OCI-LY3 (cell line): ENCODE measurements around the gene HPD.
"Not testable (repeated sequence)": the region's sequence is repeated elsewhere in the genome, so short reads cannot be mapped to it uniquely, and the experiment has no call there.

Experiments
- H2AFZ ChIP-seq: fragments of 200-600, 300-600 bp; shearing (Covaris generic); 2 replicates; pipeline ENCODE4 v1.6.0; 2014; ENCODE audit warnings: antibody characterized with exemption, low read depth, low read length
- H3K27ac ChIP-seq: fragments of 200-600, 300-600 bp; sonication (generic); 2 replicates; pipeline ENCODE4 v1.5.1; 2014; ENCODE audit warnings: mild to moderate bottlenecking, low read length, moderate library complexity, mixed read lengths
- H3K27me3 ChIP-seq: fragments of 200-600, 300-600 bp; sonication (generic); 2 replicates; pipeline ENCODE4 v1.6.1; 2014; ENCODE audit warnings: low read depth, low read length, mixed read lengths
- H3K36me3 ChIP-seq: fragments of 200-600, 300-600 bp; sonication (generic); replicated peaks from 2 replicates; pipeline ENCODE3; 2014; ENCODE audit warnings: low read depth, low read length, mixed read lengths
- H3K4me1 ChIP-seq: fragments of 300-600, 200-600 bp; sonication (generic); 2 replicates; pipeline ENCODE4 v1.6.1; 2014; ENCODE audit warnings: low read length, mixed read lengths
- H3K4me2 ChIP-seq: fragments of 200-600, 300-600 bp; sonication (generic); 2 replicates; pipeline ENCODE4 v1.6.1; 2014; ENCODE audit warnings: low read length, mixed read lengths
- H3K4me3 ChIP-seq: fragments of 300-600, 200-600 bp; sonication (generic); 2 replicates; pipeline ENCODE4 v1.5.1; 2014; ENCODE audit warnings: antibody characterized with exemption, mild to moderate bottlenecking, low read length, moderate library complexity
- H3K79me2 ChIP-seq: fragments of 300-600, 200-600 bp; shearing (Covaris generic); 2 replicates; pipeline ENCODE4 v1.6.1; 2014; ENCODE audit warnings: mild to moderate bottlenecking, low read length, mixed read lengths
- H3K9ac ChIP-seq: fragments of 300-600, 200-600 bp; shearing (Covaris generic); 2 replicates; pipeline ENCODE4 v1.6.0; 2014; ENCODE audit warnings: mild to moderate bottlenecking, low read length, moderate library complexity
- H3K9me3 ChIP-seq: fragments of 200-600, 300-600 bp; shearing (Covaris generic); 2 replicates; pipeline ENCODE4 v1.6.1; 2014; ENCODE audit warnings: low read length, mixed read lengths; ENCODE audit not compliant: insufficient read depth
- H4K20me1 ChIP-seq: fragments of 200-600, 300-600 bp; sonication (generic); 2 replicates; pipeline ENCODE4 v1.6.1; 2016; ENCODE audit warnings: low read length, mixed read lengths; ENCODE audit not compliant: insufficient read depth
- CTCF ChIP-seq: fragments of 200-600, 300-600 bp; sonication (generic); IDR thresholded peaks from 2 replicates; pipeline ENCODE4 v1.5.1; 2014; ENCODE audit warnings: antibody characterized with exemption, low read length, low read depth
- EZH2phosphoT487 ChIP-seq: fragments of 200-600 bp; shearing (Covaris generic); IDR thresholded peaks from 2 replicates; pipeline ENCODE4 v1.6.1; 2018; ENCODE audit warnings: antibody characterized with exemption, mixed run types, low read depth

HPD gene

DNA sequence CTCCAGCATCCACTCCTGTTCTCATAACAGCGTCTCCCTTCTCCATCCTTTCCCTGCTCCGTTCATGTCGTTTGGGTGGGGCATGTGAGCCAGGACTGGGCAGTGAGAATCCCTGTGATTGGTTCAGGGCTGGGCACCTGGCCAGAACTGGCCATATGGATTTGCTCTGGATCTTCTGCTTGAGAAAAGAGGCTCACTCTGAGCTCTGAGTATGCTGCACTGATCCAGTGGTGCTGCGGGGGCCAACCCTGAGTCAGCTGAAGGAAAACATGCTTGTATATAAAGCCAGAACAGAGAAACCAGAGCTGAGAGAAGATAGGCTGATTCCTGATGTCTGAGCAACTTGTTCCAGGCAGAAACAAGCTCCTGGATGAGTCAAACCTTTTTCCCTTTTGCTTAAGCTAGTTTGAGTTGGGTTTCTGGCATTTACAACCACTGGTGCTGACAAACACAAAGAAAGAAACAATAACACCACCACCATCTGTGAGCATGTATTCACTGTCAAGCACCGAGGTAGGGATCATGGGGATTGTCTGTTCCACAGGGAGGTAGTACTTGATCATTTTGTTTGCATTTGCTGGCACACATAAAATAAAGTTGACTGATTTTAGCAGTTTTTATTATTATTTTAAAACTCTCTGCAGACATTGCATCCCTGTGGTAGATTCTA is 14.0 kb upstream of the HPD start:
- Histone ChIP-seq H3K9me3 (no peaks in the 10 kb centered on the region), H3K27me3 (no peaks in the 10 kb centered on the region), H3K79me2 (no peaks in the 10 kb centered on the region), H3K4me2 (no peak overlapping the region), H3K27ac (no peak overlapping the region), H3K36me3 (no peaks in the 10 kb centered on the region), H3K9ac (no peak overlapping the region), H4K20me1 (no peaks in the 10 kb centered on the region), H3K4me1 (peaks cover 4% of the 10 kb centered on the region; the same call in 1 of the 2 replicates), H2AFZ (no peak overlapping the region), H3K4me3 (no peak overlapping the region)
- TF ChIP-seq EZH2phosphoT487 (no peak), CTCF (no peak)

- Histone ChIP-seq H4K20me1 (no peaks in the 10 kb centered on the region), H3K36me3 (no peaks in the 10 kb centered on the region), H3K27ac (no peak overlapping the region), H3K9me3 (no peaks in the 10 kb centered on the region), H3K27me3 (no peaks in the 10 kb centered on the region), H3K9ac (no peak overlapping the region), H3K4me3 (no peak overlapping the region), H3K79me2 (no peaks in the 10 kb centered on the region), H3K4me1 (peaks cover 4% of the 10 kb centered on the region; the same call in 1 of the 2 replicates), H2AFZ (no peak overlapping the region), H3K4me2 (no peak overlapping the region)
- no peak for TF ChIP-seq CTCF
- no peak for TF ChIP-seq EZH2phosphoT487
Observed at GRCh38 chr12:121871467-121871866, 12.8 kb upstream of the HPD start.

DNA sequence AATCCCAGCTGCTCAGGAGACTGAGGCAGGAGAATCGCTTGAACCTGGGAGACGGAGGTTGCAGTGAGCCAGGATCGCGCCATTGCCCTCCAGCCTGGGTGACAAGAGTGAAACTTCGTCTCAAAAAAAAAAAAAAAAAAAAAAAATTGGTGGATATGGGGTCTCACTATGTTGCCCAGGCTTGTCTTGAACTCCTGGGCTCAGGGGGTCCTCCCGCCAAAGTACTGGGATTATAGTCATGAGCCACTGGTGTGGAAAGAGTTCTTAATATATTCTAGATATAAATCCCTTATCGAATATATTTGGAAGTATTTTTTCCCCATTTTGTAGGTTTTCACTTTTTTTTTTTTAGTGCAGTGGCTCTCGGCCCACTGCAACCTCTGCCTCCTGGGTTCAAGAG is 10.6 kb upstream of the HPD start:
- H3K36me3 ChIP-seq, result not testable (repeated sequence)

DNA sequence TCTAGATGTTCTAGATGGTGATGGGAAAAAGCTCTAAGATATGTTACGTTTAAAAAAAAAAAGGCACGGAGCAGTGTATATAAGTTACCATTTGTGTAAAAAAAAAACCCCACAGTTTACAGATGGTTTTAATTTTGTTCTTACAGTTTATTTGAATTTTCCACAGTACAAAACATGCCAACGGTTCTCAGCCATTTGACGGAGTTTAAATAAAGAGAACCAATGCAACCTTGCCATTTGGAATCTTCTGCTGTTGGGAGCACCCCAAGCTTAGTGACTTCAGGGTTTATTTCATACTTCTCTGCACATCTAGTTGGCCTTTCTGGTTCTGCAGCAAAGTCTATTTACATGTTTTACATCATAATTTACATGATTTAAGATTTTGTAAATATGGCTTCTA is 7.7 kb upstream of the HPD start:
- Histone ChIP-seq H3K27me3 (peaks cover 3% of the 10 kb centered on the region; the same call in 1 of the 2 replicates), H3K4me3 (no peak overlapping the region), H2AFZ (no peak overlapping the region), H3K4me1 (no peaks in the 10 kb centered on the region), H3K4me2 (no peak overlapping the region), H3K9ac (no peak overlapping the region), H3K79me2 (no peaks in the 10 kb centered on the region), H4K20me1 (no peaks in the 10 kb centered on the region), H3K9me3 (no peaks in the 10 kb centered on the region), H3K36me3 (no peaks in the 10 kb centered on the region), H3K27ac (no peak overlapping the region)
- TF ChIP-seq CTCF, result no peak
- no peak for TF ChIP-seq EZH2phosphoT487

More for the DNA sequence above, 10.6 kb upstream of the HPD start:
- H3K27me3 ChIP-seq, H3K4me3 ChIP-seq, H3K4me1 ChIP-seq, H3K9me3 ChIP-seq, H2AFZ ChIP-seq, H3K9ac ChIP-seq, H3K27ac ChIP-seq, H3K4me2 ChIP-seq, H3K79me2 ChIP-seq, H4K20me1 ChIP-seq: not testable (repeated sequence)
